GM18867 (cell line): ENCODE data around the gene HIVEP3.

Experiments
- ATAC-seq: cut with Tn5 transposase; IDR thresholded peaks from one replicate; pipeline ENCODE4 v1.9.1; 2021; ENCODE audit warnings: mild to moderate bottlenecking, moderate library complexity; ENCODE audit not compliant: unreplicated experiment

HIVEP3 gene

DNA sequence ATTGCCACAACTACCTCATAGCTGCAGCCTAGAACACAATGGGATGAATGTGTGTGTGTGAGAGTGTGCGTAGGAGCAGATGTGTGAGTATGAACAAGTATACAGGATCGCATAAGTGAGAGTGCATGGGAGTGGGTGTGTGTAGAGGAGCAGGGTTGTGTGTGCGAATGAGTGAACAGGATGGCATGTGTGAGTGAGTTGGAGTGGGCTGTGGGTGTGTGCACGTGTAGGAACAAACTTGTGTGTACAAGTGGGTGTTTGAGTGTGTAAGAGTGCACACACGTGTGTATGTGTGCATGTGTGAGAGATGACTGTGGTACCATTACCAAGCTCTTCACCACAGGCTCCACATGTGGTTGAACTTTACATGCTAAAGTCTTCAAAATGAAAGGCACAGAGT lies 258.8 kb downstream of the HIVEP3 start:
- no peak for ATAC-seq

DNA sequence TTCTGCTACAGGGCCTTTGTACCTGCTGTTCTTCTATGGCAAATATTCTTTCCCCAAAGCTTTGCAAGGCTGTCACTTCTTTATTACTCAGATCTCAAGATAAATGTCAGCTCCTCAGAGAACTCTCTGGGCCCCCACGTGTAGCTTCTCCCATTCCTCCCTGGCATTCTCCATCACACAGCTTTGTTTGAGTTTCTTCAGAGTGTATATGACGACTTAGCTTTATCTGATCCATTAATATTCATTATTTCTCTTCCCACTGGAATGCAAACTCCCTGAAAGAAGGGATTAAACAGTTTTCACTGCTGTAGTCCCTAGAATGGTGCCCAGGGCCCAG lies 259.6 kb downstream of the HIVEP3 start:
- no peak for ATAC-seq

DNA sequence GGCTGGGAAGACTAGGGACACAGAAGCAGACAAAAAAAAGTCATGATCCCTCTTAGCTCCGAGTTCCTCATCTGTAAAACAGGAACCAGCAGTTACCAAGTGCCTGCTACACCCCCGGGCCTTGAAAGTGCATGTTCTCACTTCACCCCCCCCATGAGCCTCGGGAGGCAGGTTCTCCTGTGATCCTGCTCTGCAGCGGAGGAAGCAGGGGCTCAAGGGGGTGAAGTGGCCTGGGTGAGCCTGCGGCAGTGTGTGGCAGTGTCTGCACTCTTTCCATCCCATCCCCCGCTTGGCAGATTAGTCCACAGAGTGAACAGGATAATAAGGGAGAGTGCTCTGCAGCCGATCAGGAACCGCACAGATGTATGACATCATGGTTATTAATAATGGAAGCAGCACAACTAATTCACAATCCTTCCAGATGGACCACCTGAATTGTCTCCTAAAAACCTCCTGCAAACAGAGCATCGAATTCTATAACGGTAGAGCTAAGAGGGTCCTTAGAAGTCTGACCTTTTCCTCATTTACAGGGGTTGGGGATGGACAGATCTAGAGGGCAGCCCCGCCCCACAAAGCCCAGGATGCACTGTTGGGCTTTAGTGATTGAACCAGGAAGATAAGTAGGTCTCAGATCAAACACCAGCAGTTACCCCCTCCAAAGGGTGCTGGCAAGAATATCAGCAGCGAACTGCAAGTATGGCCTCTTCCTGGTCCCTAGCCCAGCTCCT lies 260.1 kb downstream of the HIVEP3 start:
- ATAC-seq, result no peak

DNA sequence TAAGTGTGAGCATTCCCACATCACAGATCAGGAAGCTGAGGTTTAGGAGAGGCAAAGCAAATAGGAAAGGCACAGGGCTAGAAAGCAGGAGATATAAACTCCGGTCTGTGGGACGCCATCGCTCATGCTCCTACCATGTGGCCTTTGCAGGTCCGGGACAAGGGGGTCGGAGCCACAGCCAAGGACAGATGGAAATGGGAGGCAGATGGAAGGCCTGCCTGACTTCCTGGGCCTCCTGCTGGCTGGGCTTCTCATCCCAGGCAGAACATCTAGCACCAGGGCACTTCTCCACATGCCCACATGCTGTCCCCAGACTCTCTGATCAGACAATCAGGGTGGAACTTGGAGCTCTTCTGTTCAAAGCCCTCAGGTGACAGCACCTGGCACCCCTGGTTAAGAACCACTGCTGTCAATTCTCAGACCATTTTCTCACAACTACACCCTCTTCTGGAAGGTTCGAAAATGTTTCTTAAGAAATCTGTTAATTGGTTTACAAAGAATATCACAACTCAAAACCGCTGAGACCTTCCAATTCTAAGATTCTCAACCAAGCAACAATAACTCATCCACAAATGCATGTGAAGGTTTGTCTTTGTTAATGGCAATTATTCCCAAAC lies 260.9 kb downstream of the HIVEP3 start:
- ATAC-seq, result no peak

DNA sequence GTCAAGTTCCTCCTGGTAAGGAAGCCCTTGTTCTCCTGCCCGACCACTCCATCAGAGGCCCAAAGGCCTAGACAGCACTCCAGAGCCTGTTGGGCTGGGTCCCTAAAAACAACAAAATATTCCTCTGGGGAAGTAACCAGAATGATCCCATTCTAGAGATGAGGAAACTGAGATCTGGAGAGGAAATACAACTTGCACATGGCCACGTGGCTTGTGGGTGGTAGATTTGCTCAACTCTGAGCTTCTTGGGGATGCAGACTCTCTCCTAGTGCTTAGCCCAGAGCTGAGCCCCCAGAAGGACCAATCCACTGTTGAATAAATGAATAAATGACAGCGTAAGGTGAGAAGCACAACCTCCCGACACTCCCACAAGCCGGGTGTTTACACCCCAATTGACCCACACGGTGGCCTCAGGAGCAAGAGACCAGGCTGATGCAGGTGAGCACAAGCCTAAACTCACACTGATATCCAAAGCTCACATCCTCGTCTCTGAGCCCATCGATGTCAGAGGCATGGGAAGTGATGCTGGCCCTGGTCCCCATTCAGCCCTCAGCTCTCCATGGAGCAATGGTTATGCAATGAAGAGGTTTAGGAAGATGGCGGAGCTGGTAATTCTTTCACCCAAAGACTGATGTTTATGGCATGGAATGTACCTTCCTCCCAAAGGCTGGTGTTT lies 261.8 kb downstream of the HIVEP3 start:
- no peak for ATAC-seq

DNA sequence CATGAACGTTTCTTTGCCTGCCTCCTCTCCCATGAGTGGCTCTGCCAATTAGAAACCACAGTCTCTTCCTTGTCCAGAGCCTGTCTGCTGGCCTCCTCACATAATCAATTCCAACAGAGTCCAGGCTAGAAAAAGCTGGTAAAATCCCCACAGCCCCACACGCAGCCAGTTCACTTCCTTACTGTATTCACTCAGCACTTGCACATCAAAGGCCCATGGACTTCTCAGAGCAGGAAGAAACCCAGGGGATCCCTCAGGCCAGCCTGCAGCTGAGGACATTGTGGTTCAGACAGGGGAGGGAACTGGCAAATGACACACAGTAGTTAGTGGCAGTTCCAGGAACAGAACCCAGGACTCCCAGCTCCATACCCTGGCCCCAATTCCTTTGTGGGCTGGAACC lies 262.7 kb downstream of the HIVEP3 start:
- no peak for ATAC-seq

DNA sequence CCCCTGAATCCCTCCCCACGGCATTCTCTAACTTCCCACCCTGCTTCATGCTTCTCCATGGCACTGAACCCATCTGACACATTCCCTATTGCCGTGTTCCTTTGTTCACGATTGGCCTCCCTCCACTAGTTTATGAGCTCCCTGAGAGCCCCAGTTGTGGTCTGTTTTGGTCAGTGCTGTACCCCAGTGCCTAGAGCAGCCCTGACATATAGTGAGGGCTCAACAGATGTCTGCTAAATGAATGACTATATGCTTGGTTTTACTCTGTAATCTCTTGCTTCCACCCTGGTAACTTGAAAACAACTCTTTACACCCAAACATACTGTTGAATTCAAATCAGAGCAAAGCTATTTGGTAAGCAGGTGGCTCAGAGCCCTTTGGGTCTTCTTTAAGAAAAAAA lies 263.1 kb downstream of the HIVEP3 start:
- ATAC-seq, result no peak

DNA sequence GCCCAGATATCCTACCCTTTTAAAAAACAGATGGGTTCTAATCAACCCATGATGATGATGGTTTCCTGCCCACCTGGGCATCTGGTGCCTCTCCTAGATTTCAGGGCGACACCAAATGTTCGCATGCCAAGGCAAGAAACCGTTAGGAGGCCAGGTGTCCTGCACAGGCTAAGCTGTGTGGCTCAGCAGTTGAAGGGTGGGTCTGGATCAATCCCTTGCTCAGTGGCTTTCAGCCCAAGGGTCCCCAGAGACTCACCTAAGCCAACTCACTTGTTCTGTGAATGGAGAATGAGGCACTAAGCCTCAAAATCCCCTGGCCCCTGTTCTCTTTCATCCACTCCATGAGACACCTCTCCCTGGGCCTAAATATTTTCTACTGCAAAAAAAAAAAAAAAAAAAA lies 265.1 kb downstream of the HIVEP3 start:
- no peak for ATAC-seq

DNA sequence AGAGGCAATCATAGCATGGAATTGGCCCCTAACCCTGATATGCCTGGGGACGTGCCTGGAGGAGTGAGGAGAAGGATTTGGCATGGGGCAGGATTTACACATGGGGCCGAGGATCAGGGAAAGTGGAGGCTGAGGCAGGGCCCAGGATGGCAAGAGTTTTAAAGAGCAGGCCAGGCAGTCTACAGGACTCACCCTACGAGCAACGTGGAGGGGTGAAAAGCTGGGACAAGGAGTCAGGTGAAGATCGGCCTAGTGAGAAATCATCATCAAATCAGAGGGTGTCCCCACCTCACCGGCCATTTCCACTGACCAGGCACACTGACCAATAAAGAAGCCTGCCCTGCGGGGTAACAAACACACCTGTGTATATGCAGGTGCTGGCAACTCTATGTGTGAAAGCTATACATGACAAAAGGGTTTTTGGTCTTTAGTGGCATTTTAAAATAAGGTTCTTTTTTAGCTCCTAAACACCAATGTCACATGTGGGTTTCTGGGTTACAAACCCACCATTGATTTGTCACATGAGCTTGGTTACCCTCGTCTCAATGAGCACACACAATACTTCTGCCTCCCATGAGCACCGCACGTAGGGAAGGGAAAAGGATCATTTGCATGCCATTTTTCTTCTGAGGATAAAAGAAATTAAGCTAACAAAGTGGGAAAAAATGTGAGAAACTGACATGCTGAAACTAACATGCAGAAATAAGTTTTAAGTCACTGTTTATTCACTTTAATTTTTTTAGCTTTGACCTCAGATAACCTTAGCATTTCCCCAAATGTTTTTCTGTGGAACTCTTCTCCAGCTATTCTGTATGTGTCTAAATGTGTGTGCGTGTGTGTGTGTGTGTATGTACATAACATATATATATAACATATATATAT lies 266.1 kb downstream of the HIVEP3 start:
- ATAC-seq, result no peak

DNA sequence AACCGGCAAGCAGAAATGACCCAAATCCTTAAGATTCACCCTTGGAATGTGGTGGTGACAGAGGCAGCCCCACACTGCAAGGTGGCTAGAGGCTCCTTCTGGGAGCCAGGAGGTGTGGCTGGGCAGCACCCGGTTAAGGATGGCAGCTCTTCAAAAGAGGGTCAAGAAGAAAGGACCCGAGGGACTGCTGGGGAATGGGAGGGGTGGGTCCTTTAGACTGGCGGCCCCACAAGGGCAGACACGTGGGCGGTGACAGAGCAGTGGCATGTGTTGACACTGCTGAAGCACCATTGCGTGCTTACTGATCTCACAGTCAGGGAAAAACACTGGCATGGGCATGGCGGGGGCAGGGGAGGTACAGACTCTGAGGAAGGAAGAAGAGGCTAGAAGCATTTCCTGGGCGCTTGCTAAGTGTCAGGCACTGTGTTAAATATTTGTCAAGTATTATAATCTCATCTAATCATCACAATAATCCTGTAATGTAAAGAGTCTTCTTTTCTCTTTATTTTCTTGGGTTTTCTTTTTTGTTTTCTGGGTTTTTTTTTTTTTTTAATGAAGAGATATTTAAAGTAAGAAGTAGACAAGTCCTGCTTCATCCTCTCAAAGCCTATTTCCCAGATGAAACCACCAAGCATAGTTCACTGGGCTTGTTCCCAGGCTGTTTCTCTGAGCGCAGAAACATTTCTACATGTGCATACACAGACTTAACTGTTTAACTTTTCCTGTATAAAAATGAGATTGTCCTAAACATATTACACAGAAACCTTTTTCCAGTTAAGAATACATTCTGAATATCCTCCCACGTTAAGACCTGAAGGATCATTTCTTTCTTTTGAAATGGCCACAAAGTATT lies 268.5 kb downstream of the HIVEP3 start:
- no peak for ATAC-seq

DNA sequence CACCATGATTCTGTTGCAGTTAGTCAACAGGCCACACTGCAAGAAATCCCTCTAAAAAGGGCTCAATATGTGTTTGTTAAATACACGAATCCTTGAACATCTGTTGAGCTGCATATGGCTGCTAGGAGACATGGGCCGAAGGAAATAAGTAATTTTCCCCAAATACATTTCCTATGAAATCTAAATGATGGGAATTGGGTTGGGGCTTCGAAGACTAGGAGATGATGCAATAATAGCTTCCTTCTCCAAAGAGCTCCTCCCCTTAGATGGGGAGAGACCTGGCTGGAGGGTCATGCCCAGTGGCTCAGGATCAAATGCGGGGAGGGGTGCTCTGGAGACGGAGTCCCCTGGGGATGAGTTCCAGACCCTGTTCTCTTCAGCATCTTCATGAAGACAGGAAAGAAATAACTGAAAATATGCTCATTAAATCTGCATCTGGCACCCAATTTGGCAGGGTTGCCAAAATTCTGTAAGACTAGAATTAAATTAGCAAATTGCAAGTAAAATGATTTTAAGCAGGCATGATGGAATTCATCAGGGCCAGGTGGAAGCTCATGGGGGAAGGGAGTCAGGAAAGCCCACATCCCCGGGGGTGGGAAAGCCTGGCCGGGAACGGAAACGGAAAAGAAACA lies 269.2 kb downstream of the HIVEP3 start:
- no peak for ATAC-seq

DNA sequence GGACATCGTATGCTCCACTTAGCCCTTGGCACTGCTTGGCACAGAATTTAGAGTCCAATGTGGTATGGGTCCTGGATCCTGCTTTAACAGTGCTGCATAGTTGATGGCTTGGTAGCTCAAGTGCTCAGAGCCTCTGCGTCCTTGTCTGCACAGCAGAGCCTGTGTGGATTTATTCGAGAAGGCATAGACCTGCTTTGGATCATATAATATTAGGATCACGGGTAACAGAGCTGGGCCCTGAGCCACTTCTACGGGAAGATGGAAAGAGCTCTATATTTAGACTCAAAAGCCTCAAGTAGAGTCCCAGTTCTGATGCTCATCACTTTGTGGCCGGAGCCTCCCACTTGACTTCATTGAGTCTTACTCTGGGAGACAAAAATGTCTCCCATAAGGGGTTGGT lies 269.9 kb downstream of the HIVEP3 start:
- no peak for ATAC-seq

DNA sequence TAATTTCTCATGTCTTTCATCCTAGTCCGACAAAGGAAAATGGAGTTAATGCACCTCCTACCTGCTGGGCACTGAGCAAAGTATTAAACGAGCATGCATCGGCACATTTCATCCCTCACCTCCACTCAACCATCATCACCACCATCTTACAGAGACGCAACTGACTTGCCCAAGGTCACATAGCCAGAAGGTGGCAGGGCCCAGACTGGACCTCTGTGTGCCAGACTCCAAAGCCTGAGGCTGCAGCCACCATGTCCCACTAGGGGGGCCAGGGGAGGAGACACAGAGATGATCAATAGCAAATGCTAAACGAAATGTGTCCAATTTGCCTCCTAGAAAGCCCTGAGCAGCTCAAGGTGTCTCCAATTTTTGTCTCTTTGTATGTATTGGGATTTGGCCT lies 270.5 kb downstream of the HIVEP3 start:
- no peak for ATAC-seq

DNA sequence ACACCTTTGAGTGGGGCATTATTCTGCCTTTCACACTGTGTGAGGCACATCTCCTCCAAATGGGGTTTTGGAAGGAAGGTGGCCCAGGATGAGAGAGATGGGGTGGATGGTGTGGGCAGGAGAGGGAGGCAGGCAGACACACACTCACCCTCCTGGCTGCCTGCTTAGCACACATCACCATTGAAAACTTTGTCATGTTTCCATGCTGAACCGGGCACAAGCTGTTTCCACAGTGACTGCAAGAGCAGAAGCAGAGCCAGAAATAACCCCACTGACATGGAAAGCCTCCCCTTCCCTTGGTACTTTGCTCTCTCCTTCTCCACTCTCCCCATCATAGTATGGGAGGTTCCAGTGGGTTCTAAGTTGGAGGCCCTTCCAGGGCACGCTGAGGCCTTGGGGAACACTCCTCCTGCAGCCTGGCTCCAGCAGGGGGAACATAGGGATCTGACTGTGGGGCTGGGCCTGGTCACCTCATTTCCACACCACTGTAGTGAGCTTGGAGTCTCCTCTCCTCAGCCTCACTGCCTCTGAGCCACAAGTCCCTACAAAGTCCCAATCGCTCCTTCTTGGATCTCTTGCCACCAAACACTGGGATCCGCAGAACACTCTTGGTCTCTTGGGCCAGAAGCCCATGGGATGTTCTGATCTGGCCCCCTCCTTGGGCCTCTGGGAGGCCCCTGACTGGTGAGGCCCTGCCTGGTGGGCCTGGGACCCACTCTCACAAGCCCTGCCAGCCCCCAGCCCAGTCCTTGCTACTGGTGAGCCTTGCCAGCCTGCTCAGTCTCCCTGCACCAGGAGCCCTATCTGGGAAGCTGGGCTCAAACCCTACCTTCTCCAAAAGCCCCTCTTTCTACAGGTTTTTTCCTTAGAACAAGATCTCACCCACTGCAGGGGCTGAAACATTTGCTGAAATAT lies 271.2 kb downstream of the HIVEP3 start:
- no peak for ATAC-seq

DNA sequence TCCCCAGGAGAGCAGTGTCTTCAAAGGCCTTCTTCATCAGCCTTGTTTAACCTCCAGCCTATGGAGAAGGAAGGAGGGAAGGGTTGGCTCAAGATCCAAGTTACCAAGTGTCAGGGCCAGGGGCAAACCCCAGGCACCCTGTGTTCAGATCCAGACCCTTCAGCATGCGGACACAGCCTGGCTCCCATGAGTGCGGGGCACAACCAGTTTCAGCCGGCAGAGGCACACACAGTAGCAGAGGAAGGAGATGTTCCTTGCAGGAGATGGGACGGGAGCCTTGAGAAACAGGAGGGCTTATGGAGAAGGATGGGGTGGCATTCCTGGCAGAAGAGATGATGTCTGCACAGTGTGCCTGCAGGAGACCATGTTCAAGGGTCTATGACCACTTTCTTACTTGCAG lies 272.5 kb downstream of the HIVEP3 start:
- ATAC-seq, result no peak

DNA sequence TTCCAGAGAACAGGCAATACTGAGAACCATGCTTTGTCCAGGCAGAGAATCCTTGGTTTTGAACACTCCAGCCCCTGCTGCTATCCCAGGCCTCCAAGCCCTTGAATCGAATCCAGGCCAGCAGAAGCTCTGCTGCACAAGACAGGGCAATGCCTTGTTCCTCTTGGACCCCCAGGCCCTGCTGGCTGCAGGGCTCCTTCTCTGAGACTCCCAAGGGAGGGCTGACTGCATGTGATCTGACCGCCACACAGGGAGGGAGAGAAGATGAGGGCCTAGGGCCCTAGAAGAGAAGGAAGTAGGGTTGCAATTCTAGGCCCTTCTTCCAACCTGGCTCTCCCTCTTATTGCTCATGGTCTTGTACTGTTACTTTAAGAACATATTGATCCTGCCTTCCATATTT lies 273.7 kb downstream of the HIVEP3 start:
- ATAC-seq, result no peak

DNA sequence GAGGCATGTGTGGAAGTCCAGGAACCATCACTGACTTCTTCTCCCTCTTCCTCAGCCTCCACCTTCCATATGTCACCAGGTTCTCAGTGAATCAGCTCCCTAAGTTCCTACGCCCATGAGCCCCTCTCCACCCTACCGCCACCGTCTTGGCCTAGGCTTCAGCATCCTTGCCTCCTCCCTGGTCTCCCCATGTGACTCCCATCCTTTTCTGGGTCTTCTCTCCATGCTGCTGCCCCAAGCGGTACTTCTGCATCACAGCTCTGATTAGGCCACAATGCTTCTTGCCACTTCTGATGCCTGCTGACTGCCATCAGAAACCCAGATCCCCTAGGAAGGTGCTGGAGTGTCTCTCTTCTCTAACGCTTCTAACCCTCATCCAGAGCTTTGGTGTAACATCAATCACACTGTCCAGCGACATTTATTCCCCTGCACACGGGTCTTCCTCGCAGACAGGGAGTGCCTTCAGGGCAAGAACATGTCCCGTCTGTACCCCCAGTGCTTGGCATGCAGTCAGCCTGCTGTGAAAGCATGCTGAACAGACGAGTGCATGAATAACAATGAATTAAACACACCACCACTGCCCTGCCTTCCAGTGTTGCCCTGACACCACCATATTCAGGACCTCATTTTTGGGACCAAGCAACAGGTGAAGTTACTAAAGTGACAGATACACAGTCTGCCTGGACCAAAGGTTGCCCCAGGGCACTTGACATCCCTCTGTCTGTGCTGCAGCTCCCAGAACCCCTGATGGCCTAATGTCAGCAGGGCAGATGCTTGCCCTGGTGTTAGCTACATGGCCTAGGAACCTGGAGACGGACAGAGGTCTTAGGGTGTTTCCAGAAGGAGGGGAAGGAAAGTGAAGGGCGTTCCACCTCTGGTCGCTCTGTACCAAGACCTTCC lies 275.6 kb downstream of the HIVEP3 start:
- ATAC-seq, result no peak

DNA sequence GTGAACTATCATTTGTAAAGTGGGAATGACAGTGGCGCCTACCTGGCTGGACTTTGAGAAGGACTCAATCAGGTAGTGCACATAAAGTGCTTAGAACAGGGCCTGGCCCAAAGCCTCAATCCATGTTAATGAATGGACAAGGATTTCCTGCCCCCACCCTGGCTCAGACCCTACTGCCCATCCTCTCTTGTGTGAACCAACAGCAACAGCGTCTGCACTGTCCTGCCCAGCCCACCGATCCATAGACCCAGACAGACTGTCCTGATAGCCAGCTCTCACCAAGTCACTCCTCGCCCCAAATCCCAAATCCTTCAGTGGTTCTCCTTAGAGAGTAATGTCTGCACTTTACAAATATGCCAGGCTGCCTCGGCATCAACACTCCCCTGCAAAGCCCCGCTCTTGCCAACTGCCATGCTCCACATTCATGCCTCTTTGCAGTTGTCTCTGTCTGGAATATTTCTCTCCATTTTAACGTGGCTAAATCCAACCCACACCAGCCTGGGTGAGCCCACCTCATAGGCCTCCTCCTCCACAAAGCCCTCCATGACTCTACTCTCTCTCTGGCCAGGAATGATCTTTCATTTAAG lies 276.7 kb downstream of the HIVEP3 start:
- ATAC-seq, result no peak
